GM18868 (cell line): ENCODE measurements around the gene RAB3C.
"Not testable (repeated sequence)": the region's sequence is repeated elsewhere in the genome, so short reads cannot be mapped to it uniquely, and the experiment has no call there.

ENCODE experiments used
- ATAC-seq: cut with Tn5 transposase; IDR thresholded peaks from one replicate; pipeline ENCODE4 v1.9.1; 2021; ENCODE audit warnings: mild to moderate bottlenecking, moderate library complexity; ENCODE audit not compliant: unreplicated experiment

Gene RAB3C

DNA sequence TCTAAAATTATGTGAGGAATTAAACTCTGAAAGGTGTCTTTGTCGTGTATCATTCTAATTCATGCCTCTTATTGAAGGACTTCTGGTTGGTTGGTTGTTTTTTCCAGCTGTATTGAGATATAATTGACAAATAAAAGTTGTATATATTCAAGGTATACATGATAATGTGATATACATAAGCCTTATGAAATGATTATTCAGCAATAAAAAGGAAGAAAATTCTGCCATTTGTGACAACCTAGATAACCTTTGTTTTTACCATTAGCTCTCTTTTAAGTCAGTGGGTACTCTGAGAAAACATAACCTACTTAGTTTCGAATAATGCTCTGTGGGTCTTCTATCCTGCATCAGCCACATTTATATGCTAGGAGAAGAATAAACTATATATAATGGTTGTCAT, 89.6 kb downstream of the RAB3C start:
- no peak for ATAC-seq

DNA sequence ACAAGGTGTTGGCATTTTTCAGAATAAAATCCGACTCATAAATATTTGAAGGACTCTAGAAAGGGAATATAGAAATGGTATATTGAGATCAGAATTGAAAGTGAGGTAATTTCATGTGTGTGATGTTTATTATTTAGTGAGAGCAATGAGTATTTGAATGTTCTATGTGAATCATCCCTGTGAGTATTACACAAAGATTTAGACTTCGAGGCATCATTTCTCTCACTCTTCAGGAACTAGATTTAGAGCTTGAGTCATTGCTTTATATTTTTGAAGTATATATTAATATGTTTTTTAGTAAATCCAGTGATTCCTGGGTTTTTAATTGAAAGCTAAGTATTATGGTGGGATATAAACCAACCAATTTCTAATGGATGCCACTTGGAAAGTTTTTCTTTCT, 91.2 kb downstream of the RAB3C start:
- no peak for ATAC-seq

DNA sequence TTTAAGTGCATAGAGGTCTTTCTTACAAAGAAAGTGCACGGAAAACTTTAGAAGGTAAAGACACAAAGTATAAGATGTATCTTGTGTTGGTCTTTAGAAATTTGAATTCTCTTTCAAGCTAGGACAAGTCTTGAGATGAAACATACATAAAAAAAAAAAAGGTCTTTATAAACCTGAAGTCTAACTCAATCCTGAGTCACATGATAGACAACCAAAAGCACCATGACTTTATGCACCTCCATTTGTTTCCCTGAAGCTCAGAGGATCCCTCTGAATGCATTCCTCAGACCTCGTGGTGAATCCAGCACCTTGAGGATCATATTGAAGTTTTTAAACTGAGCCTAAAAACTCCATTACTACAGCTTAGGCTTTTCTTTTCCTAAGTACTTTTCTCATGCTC, 91.8 kb downstream of the RAB3C start:
- no peak for ATAC-seq

DNA sequence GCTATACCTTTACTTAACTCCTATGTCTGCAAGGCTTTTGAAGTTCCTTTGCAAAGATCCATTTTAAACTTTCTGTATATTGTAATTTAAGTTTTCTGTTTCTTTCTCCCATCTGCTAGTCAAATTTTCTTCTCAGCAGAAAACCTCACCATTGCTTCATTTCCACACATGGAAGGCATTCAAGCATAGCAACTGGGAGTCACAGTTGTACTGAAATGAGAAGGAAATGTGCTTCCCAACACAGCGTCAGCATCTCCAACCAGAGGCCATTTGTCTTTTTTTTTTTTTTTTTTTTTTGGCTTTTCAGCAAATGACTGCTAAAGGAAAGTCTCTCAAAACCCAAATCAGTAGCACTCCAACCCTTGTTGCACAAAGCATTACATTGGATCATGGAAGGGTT, 92.5 kb downstream of the RAB3C start:
- ATAC-seq, result no peak

DNA sequence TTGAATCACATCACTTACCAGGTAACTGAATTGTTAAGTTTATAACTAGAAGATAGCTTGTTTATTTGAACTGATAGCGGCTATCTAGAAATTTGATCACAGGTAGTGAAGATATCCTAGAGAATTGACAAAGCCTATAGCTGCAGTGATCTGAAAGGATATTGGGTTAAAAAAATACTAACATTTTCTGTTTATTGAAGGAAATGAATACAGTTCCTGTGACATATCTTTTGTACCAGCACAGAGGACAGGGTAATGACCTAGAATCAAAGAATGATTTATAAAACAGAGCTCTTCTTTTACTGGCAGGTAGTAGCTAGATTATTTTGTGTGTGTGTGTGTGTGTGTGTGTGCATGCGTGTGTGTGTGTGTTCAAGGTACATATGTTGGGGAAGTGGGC, 94.8 kb downstream of the RAB3C start:
- ATAC-seq, result no peak

DNA sequence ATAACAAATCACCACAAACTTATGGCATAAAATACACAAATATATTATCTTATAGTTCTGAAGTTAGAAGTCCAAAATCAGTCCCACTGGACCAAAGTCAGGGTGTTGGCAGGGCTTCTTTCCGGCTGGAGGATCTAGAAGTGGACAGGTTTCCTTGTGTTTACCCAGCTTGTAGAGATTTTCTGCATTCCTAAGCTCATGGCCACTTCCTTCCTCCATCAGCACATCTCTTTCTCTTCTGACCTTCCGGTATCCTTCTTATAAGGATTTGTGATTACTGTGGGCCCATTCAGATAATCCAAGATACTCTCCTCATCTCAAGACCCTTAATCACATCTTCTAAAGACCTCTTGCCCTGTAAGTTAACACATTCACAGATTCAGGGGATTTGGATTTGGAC, 97.6 kb downstream of the RAB3C start:
- no peak for ATAC-seq

DNA sequence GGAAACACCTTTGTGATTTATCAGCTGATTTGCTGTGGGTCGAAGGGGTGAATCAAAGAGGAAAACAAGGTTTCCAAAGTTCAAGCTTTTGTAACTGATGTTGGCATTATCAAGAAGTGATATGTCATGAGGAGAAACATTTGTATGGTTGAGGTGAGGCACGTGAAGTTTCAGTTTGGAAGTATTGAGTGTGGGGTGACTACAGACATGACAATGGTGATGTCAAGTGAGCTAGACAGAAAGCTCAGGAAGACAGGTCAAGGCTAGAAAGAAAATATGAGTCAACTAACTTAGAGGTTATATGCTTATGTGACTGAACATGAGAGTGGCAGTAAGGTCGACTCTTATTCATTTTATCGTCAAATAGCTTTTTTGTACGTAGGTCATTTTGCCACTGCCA, 99.1 kb downstream of the RAB3C start:
- ATAC-seq, result no peak

DNA sequence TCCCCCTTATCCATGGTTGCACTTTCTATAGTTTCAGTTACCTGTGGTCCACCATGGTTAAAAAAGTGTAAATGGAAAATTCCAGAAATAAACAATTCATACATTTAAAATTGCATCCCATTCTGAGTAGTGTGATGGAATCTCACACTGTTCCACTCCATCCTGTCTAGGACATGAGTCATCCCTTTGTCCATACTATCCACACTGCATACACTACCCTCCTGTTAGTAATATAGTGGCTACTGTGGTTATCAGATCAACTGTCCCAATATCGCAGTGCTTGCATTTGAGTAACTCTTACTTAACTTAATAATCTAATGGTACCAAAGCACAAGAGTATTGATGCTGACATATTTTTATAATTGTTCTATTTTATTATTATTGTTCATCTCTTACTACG, 100.7 kb downstream of the RAB3C start:
- no peak for ATAC-seq

DNA sequence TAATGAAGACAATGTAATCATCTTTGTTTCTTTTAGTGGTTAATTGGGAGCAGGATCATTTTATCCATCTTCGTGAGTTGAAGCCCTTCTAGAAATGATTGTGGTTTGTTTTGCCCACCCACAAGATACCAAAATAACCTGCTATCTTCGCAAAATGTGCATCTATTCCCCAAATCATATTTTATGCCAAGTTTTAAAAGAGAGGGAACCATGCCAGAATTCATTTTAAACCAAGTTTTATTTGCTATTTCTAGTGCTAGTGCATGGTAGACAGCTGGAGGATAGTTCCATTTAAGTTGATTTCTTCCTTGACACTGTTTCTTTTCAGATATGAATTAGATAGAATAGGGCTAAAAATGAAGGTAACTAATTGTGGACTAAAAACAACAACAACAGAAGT, 104.2 kb downstream of the RAB3C start:
- no peak for ATAC-seq

DNA sequence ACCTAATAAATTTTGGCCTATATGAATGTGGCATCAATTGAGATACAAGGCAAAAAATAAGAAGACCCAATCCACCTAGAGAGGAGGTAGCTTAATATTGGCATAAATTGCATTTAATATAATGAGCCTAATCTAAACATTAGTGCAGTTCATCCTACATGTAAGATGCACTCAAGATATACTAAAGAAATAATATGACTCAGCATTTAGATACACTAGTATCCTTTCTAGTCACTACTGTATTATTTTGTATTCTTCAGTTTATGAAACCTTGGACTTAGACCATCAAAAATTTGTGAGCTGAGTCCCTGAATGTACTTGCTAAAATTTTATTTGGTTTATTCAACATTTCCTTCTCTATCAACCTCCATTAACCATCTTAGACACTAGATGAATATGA, 104.7 kb downstream of the RAB3C start:
- no peak for ATAC-seq

DNA sequence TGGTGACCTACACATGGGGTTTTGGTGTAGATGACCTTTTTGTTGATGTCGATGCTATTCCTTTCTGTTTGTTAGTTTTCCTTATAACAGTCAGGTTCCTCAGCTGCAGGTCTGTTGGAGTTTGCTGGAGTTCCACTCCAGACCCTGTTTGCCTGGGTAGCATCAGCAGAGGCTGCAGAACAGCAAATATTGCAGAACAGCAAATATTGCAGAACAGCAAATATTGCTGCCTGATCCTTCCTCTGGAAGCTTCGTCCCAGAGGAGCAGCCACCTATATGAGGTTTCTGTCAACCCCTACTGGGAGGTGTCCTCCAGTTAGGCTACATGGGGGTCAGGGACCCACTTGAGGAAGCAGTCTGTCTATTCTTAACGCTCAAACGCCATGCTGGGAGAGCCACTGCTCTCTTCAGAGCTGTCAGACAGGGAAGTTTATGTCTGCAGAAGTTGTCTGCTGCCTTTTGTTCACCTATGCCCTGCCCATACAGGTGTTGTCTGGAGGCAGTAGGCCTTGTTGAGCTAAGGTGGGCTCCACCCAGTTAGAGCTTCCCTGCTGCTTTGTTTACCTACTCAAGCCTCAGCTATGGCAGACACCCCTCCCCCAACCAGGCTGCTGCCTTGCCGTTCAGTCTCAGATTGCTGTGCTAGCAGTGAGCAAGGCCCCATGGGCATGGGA, 116.3 kb downstream of the RAB3C start:
- ATAC-seq, result not testable (repeated sequence)

DNA sequence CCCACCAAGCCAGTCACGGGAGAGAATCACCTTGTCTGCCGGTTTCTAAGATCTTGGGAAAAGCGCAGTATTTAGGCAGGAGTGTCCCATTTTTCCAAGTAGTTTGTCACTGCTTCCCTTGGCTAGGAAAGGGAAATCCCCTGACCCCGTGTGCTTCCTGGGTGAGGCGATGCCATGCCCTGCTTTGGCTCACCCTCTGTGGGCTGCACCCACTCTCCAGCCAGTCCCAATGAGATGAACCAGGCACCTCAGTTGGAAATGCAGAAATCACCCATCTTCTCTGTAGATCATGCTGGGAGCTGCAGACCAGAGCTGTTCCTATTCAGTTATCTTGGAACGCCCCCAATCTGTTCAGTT, 116.9 kb downstream of the RAB3C start:
- no peak for ATAC-seq

DNA sequence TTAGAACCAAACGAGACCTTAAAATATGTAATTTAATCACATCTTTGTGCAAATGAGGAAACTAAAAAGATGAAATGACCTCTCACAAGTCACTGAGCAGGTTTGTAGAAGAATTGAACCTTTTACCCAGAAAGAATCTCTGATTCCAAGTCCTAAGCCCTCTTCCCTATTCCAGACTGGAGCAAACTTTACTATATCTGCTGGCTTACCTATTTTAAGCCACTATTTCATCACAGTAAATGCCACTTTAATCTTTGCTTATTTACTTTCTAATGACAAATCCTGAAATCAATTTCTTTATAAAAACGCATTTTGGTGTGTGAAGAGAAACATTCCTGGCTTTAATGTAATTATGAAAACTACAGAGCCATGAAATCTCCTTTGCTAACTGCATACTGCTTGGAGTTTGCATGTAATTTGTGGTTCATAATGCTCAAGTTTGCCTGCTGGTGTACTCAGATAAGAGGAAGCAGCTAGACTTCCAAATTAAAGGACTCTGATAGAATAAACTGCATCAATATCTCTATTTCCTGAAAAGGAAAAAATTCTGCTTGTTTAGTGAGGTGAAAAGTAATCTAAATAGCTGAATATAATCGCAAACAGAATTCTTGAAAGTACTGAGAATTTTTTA, 121.2 kb downstream of the RAB3C start:
- ATAC-seq, result no peak

DNA sequence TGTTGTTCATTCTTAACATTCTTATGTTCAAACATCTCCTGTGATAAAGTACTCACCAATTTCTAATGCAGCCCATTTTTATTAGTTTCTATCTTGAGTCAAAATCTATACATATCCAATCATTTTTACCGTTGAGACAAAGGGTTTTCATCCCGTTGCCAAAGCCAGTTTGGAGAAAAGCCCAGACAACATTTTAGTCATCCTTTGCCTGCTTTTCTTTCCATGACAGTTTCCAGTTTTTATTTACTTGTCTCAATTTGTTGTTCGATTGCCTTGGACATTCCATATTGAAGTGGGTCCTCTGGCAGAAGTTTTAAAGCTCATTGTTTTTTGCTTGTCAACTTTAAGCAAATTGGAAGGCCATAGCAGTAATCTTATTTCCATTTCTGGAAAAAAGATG, 123.9 kb downstream of the RAB3C start:
- ATAC-seq, result no peak

DNA sequence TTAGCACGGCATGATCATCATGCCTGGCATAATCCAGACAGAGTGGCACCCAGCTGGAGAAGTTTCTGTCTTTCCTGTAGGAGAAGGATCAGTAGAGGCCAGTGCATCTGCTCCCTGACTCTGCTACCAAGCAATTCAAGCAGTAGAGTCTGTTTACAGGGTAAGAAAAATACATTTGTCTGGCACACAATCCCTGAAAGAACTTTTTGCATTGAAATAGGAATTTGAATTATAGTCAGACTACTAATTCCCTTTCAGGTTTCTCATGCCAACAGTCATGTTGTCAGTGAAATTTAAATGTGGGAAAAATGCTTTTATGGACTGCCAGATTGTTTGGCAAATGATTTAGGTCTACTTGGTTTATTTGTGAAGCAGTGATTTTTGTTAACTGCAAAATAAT, 125.6 kb downstream of the RAB3C start:
- no peak for ATAC-seq

DNA sequence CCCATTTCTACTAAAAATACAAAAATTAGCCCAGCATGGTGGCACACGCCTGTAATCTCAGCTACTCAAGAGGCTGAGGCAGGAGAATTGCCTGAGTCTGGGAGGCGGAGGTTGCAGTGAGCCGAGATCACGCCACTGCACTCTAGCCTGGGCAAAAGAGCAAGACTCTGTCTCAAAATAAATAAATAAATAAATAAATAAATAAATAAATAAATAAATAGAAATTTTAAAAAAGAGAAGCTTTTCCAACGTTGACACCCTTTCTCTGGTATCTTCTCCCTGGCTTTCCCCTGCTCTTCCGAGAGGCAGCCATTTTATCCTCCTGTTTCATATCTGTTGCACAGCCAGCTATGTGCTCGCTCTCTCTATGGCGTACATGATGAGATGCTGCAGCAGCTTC, 127.5 kb downstream of the RAB3C start:
- not testable (repeated sequence) for ATAC-seq

DNA sequence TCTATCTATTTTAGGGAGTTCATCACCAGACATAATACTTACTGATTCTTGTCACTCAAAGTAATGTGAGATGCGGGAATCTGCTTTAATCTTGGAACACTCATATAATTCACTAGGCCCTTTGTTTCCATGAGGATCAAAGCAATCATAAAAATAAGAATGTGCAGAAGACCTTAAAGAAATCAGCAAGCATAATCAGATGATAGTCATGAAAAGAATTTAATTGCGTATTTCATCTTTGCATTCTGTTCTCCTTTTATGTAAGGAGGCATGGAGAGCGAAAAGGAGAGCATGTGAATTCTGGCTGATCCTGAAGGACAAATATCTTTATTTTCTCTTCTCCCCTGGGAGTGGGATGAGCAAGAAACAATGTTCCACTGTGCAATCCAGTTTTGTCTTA, 128.0 kb downstream of the RAB3C start:
- no peak for ATAC-seq

DNA sequence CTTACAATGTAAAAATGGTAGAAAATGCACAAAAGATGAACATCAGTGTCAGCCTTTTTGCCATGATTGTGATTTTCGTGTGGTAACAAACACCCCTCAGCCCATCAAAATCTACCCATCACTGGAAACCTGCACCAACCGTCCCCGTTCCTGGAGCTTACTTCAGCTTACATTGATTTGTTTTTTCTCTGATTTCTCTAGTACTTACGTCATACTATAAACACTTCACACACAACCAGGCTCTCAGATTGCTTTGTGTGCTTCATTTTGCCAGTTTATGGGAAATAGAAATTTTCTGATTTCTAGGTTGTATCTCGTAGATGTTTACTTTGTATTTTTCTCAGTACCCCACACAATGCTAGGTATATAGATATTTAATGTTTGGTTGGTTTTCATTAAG, 129.1 kb downstream of the RAB3C start:
- ATAC-seq, result no peak

DNA sequence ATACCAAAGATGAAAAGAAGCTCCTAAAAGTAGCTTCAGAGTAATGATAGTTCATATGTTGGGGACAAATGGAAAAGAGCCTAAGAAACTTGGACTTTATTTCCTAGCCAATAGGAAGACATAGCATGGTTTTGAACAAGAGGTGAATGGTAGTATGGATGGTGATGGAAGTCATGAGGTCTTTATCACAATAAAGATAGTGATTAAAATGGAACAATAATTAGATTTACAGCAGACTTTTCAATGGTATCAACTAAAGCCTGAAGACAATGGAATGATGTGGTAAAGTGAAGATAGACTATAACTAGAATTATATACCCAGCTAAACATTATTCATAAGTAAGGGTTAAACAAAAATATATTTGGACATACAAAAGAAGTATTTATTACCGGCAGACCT, 131.2 kb downstream of the RAB3C start:
- no peak for ATAC-seq

DNA sequence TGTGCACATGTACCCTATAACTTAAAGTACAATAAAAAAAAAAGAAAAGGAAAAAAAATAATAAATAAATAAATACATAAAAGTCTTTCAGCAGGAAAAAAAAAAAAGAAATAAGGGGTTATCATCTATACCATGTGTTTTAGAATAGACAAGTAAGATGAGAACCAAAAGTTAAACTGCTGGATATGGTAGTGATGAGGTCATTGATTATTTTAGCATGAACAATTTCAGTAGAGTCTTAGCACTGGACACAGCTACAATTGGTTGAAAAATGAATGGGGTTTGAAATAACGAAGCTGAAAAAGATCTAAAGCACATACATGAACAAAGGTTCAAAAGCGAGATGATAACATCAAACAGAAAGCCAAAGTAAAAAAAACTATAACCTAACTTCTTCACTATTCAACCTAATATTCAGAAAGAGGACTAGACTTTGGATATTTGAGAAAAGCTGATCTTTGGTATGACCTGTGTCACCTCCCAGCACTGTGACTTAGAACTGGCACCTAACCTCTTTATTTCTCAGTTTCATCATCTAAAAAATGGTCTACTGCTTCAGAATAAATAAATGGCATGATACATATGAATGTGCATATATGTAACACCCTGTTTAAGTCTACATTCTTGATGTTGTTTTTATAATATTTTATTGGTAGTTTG, 133.3 kb downstream of the RAB3C start:
- ATAC-seq, result no peak

DNA sequence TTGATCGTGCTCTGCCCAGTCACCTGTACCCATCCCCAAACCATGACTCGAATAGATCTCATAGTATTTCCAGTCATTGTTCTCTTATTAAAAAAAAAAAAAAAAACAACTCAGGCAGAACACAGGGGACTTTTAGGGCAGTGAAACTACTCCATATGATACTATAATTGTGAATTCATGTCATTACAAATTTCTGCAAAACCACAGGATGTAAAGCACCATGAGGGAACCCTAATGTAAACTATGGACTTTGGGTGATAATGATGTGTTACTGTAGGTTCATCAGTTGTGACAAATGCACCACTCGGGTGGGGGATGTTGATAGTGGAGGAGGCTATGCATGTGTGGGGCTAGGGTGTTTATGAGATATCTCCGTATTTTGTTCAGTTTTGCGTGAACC, 133.8 kb downstream of the RAB3C start:
- no peak for ATAC-seq

DNA sequence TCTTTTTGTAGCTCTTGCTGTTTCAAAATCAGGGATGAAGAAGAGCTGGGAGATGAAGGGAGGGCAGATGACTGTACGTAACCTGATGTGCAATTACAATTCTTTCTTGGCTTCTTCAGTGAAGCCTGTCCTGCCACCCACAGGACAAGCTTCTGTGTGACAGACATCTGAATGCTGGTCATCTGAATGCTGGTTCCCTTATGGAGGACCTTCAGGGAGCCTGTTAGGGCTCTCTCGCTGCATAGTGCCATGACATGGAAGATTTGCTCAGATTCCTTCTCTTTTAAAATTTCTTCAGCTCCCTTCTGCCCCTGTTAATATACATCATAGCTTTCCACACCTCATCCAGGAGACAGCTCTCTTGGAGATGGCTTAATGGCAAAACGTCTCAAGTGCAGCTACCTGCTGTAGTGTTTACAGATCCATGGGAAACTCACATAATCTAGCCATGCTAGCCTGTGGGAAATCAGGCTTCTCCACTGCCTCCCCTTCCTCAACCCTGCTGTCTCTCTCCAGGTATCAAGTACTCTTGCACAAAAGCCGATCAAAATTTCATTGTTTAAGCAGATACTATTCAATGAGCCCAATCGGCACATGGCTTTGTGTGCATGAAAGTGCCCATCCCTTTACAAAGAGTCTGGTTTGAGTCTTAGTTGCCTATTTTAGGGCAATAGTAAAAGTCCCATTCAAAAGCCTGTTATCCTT, 134.6 kb downstream of the RAB3C start:
- ATAC-seq, result no peak
